Kidney (tissue), 14 donors: ENCODE measurements around the gene MALSU1. TPM values are rescaled to one million over a fixed set of nuclear protein-coding genes. Genes with fewer than 3 reads are reported as not detected.
A peak's percentile ranks its signal among the peaks of the same experiment; 100 is the strongest.

ENCODE experiments used
- DNase-seq, 5 donors: peaks; one replicate each; pipeline ENCODE4 v3.0.0-alpha.2; 2013 to 2020
- FAIRE-seq: peaks from 2 replicates; lab custom pipeline; 2012; peaks lifted over from hg19 to GRCh38; lab: Jason Lieb, UNC
- H3K27ac ChIP-seq, 2 donors: one replicate each; pipeline ENCODE4 v1.7.0; 2013; ENCODE audit warnings: low read depth in 2 of 2, low read length in 2 of 2, inconsistent platforms in 1 of 2
- H3K27me3 ChIP-seq: one replicate; pipeline ENCODE4 v1.7.1; 2013; ENCODE audit warnings: low read length, inconsistent platforms; ENCODE audit not compliant: control insufficient read depth, insufficient read depth
- H3K36me3 ChIP-seq, 3 donors: one replicate each; pipeline versions ENCODE4 v1.7.0 to v1.7.1; 2013; ENCODE audit warnings: low read length in 3 of 3, control low read depth in 1 of 3, inconsistent platforms in 1 of 3; ENCODE audit not compliant: insufficient read depth in 3 of 3, control insufficient read depth in 2 of 3
- H3K4me1 ChIP-seq, 3 donors: one replicate each; pipeline versions ENCODE4 v1.7.0 to v1.7.1; 2013; ENCODE audit warnings: low read length in 3 of 3, inconsistent platforms in 1 of 3, low read depth in 1 of 3; ENCODE audit not compliant: control insufficient read depth in 2 of 3, insufficient read depth in 2 of 3
- H3K4me3 ChIP-seq, 3 donors: one replicate each; pipeline versions ENCODE4 v1.7.0 to v1.8.1; 2013; ENCODE audit warnings: low read length in 3 of 3, control low read depth in 1 of 3, inconsistent platforms in 1 of 3
- H3K9ac ChIP-seq, 3 donors: one replicate each; pipeline versions ENCODE4 v1.7.0 to v1.7.1; 2013; ENCODE audit warnings: low read length in 3 of 3, control low read depth in 1 of 3, inconsistent platforms in 1 of 3
- H3K9me3 ChIP-seq, 3 donors: one replicate each; pipeline versions ENCODE4 v1.7.0 to v1.7.1; 2013; ENCODE audit warnings: low read length in 3 of 3, control low read depth in 1 of 3, inconsistent platforms in 1 of 3; ENCODE audit not compliant: control insufficient read depth in 2 of 3, insufficient read depth in 1 of 3
- intact Hi-C: fragments of 100-400 bp; cut with DNase I; formaldehyde crosslinking; loops from one replicate; pipeline ENCODE4 v1.11.1; 2022
- polyA plus RNA-seq: library from polyadenylated mRNA; stranded (reverse); fragments of 350-450 nt; fragmentation: Illumina TruSeq; extraction: RNeasy Lipid Tissue Mini Kit (QIAGEN cat#74804); gene quantifications from one replicate; pipeline ENCODE4 v1.2.3, GENCODE V29; 2014; ENCODE audit warnings: low read depth, low replicate concordance; ENCODE audit not compliant: insufficient read depth
- total RNA-seq: library from RNA; stranded (reverse); fragmentation: NEBNext Ultra II Directional; extraction: Animal tissue kit (Norgen Biotek cat#: 25700); gene quantifications from one replicate; pipeline ENCODE4 v1.2.1, GENCODE V29; 2021
- TF ChIP-seq, protein P1 (sequence below): IDR thresholded peaks from 3 replicates; pipeline ENCODE4 v1.5.1; 2012; ENCODE audit warnings: mild to moderate bottlenecking, moderate library complexity, borderline replicate concordance; ENCODE audit not compliant: insufficient read depth; ENCODE audit errors: extremely low read depth
- donor health status: control.
- donor health status: control.
- donor health status: control.
- donor health status: control.
- donor health status: control.
- donor health status: DM: yes; HTN: yes; CAD: no.
- donor health status: Normal renal cell carcinoma (clear cell type).

The MALSU1 gene
- total and polyA plus RNA-seq, 2 donors from 2014 or later = 40.3 to 94.9 TPM

DNA sequence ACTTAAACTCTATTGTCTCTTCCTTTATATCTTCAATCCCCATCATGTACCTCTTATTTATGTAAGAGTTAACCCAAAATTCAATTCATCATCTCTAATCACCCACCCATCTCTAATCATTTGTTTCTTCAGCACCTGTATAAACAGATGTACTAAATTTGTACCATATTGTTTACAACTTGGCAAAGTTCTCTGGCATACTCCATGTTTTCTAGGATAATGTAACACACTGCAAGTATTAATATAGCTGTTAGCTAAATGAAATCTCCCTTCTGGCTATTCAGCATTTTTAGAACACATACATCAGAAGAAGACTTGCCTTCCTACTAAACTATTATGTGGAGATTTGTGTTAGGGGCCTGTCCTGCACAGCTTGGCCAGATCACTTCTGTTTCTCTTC lies 33.1 kb downstream of the MALSU1 start:
- TF ChIP-seq, protein P1, sequence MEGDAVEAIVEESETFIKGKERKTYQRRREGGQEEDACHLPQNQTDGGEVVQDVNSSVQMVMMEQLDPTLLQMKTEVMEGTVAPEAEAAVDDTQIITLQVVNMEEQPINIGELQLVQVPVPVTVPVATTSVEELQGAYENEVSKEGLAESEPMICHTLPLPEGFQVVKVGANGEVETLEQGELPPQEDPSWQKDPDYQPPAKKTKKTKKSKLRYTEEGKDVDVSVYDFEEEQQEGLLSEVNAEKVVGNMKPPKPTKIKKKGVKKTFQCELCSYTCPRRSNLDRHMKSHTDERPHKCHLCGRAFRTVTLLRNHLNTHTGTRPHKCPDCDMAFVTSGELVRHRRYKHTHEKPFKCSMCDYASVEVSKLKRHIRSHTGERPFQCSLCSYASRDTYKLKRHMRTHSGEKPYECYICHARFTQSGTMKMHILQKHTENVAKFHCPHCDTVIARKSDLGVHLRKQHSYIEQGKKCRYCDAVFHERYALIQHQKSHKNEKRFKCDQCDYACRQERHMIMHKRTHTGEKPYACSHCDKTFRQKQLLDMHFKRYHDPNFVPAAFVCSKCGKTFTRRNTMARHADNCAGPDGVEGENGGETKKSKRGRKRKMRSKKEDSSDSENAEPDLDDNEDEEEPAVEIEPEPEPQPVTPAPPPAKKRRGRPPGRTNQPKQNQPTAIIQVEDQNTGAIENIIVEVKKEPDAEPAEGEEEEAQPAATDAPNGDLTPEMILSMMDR = no peak
- Histone ChIP-seq H3K27me3 (no peaks in the 10 kb centered on the region), H3K9me3 (no peaks in the 10 kb centered on the region), H3K27ac (no peak overlapping the region), H3K4me3 (no peak overlapping the region), H3K36me3 (no peaks in the 10 kb centered on the region), H3K9ac (no peak overlapping the region), H3K4me1 (no peaks in the 10 kb centered on the region)
- intact Hi-C loops = no loop called here
- FAIRE-seq (no peak), DNase-seq (no peak)

- H3K4me1 ChIP-seq = no peaks in the 10 kb centered on the region
- FAIRE-seq (no peak), DNase-seq (peak in 1 of 5 donors; percentile 52)
- intact Hi-C loops = no loop called here
- H3K4me3 ChIP-seq = no peak overlapping the region
- no peaks in the 10 kb centered on the region for H3K36me3 ChIP-seq
- TF ChIP-seq, protein P1 = no peak
- H3K27ac ChIP-seq = no peak overlapping the region
- H3K9ac ChIP-seq = no peak overlapping the region
- no peaks in the 10 kb centered on the region for H3K9me3 ChIP-seq
- H3K27me3 ChIP-seq = no peaks in the 10 kb centered on the region
Measured at GRCh38 chr7:23332910-23333612, 33.9 kb downstream of the MALSU1 start.

DNA sequence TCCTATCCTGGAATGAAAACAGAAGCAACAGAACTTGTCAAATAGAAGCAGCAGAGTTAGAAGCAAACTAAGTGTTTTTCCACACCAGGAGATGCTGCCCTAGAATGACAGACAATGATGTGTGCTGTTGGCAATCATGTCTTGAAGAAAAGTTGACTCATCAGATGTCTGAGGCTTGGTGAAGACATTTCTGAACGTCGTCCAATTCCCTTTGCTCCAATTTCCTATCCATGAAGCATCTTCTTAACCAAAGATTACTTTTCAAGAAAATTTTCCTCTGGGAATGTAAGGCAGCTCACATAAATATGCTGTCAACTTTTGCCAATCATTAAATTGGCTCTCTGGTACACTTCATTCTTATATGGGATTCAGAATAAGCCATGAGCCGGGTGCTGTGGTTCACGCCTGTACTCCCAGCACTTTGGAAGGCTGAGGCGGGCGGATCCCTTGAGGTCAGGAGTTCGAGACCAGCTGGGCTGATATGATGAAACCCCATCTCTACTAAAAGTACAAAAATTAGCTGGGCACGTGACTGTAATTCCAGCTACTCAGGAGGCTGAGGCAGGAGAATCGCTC lies 34.6 kb downstream of the MALSU1 start:
- H3K4me1 ChIP-seq = no peaks in the 10 kb centered on the region
- intact Hi-C loops = no loop called here
- TF ChIP-seq, protein P1 = no peak
- FAIRE-seq (no peak), DNase-seq (no peak)
- no peak overlapping the region for H3K9ac ChIP-seq
- H3K36me3 ChIP-seq = peaks cover 0 to 2% (median 0%) of the 10 kb centered on the region in 3 donors
- H3K4me3 ChIP-seq = no peak overlapping the region
- no peak overlapping the region for H3K27ac ChIP-seq
- no peaks in the 10 kb centered on the region for H3K9me3 ChIP-seq
- H3K27me3 ChIP-seq = no peaks in the 10 kb centered on the region
